Upper lobe of left lung (tissue), 6 donors: ENCODE data around the gene NSF. TPM values are rescaled to one million over a fixed set of nuclear protein-coding genes. Genes with fewer than 3 reads are reported as not detected.

Source experiments
- ATAC-seq, 2 donors: fragments of 200-7000 bp; cut with Tn5 transposase; one replicate each; pipeline ENCODE4 v1.9.1; 2022; ENCODE audit warnings: mild to moderate bottlenecking in 2 of 2, moderate library complexity in 2 of 2; ENCODE audit not compliant: low FRiP score in 2 of 2
- DNase-seq, 2 donors: peaks; one replicate each; pipeline ENCODE4 v3.0.0-alpha.2; 2019 to 2020
- H3K27ac ChIP-seq, 4 donors: fragments of 200-600 bp; sonication (generic); one replicate each; pipeline ENCODE4 v1.5.1; 2016 to 2019
- H3K27me3 ChIP-seq, 4 donors: fragments of 200-600 bp; sonication (generic); one replicate each; pipeline ENCODE4 v1.5.1; 2017 to 2019
- H3K36me3 ChIP-seq, 4 donors: fragments of 200-600 bp; sonication (generic); one replicate each; pipeline ENCODE4 v1.5.1; 2016 to 2019
- H3K4me1 ChIP-seq, 4 donors: fragments of 200-600 bp; sonication (generic); one replicate each; pipeline ENCODE4 v1.5.1; 2018 to 2019
- H3K4me3 ChIP-seq, 4 donors: fragments of 200-600 bp; sonication (generic); one replicate each; pipeline ENCODE4 v1.5.1; 2017 to 2019; ENCODE audit warnings: mild to moderate bottlenecking in 2 of 4, moderate library complexity in 1 of 4
- H3K9me3 ChIP-seq, 4 donors: fragments of 200-600 bp; sonication (generic); one replicate each; pipeline ENCODE4 v1.5.1; 2018 to 2019
- EP300 ChIP-seq, 4 donors: sonication (generic); formaldehyde crosslinking; IDR thresholded peaks; one replicate each; pipeline ENCODE4 v1.5.1; 2017; ENCODE audit warnings: antibody characterized with exemption in 4 of 4, control low read depth in 2 of 4
- POLR2A ChIP-seq, 4 donors: fragments of 450-650 bp; IDR thresholded peaks; one replicate each; pipeline ENCODE4 v1.5.1; 2016 to 2017; ENCODE audit warnings: antibody characterized with exemption in 4 of 4, mild to moderate bottlenecking in 2 of 4
- POLR2AphosphoS5 ChIP-seq, 2 donors: sonication (generic); formaldehyde crosslinking; IDR thresholded peaks; one replicate each; pipeline ENCODE4 v1.5.1; 2017; ENCODE audit warnings: antibody characterized with exemption in 2 of 2
- WGBS, 2 donors: methylation state at CpG; one replicate each; pipeline ENCODE4 v1.1.5; 2017 to 2018; 5-methylcytosine and 5-hydroxymethylcytosine counted together
- total RNA-seq, 6 donors: library from RNA; depleted of rRNA in 4 of 6; stranded (reverse); fragments of >200 nt in 4 of 6; gene quantifications; one replicate each; pipeline versions ENCODE4 v1.1.0 to v1.2.1, GENCODE V29; 2016 to 2021
- TF ChIP-seq, protein P1 (sequence below), 6 experiments: fragments of 450-650 bp in 4 of 6; fragments of 200-600 bp in 2 of 6; sonication (generic) in 2 of 6; IDR thresholded peaks; one replicate each; pipeline ENCODE4 v1.5.1; 2016 to 2019; ENCODE audit warnings: antibody characterized with exemption in 6 of 6
- donor health status: DM: no; HTN: no; CAD: no; lungs with moderate emphysema.
- donor health status: DM: no; HTN: yes; CAD: no; lungs with severe emphysema.

NSF gene
- total RNA-seq, 6 donors from 2014 or later, result 11.2 to 40.5 (median 25.7) TPM

DNA sequence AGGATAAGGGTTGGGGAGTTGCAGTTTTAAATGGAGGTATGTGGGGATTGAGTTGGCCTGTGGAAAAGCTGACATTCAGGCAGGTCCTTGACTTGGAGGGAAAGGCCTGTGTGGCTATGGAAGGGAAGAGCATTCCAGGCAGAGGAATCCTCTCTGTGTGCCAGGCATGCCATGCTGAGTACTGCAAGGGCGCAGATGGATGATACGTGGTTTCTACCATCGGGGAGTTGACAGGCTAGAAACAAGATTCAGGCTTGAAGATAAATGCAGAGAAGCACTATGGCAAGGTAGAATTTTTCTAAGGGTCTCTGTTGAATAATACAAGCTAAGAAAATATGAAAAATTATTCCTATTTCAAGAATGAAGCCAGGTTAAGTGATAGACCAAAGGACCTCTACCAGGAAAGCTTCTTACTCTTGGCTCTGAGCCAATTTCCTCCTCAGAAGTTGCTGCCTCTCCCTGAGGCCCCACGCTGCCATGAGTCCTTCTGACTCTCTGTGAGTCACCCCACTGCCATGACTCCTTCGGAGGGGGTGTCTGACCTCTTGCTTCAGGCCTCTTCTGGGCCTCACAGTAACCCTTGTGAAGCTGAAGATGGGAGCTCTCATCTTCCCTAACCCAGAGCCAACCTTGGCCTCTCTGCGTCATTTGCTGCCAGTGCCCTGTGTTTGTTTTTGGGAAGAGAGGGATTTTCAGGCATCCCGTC lies 152.2 kb downstream of the NSF start:
- TF ChIP-seq POLR2AphosphoS5 (IDR thresholded peaks at IDR 0.05) (no peak), POLR2A (IDR thresholded peaks at IDR 0.05) (no peak)
- Histone ChIP-seq H3K27me3 (no peaks in the 10 kb centered on the region), H3K4me3 (no peak overlapping the region), H3K27ac (no peak overlapping the region), H3K9me3 (no peaks in the 10 kb centered on the region), H3K36me3 (peaks cover 0 to 5% (median 0%) of the 10 kb centered on the region in 4 donors), H3K4me1 (no peaks in the 10 kb centered on the region)
- ATAC-seq, result peak in 1 of 2 donors; percentile 65
- DNase-seq, result peak in 1 of 2 donors; percentile 73
- WGBS, 2 donors, result 70 to 82% methylated on average over 7 of the region's 7 CpGs

DNA sequence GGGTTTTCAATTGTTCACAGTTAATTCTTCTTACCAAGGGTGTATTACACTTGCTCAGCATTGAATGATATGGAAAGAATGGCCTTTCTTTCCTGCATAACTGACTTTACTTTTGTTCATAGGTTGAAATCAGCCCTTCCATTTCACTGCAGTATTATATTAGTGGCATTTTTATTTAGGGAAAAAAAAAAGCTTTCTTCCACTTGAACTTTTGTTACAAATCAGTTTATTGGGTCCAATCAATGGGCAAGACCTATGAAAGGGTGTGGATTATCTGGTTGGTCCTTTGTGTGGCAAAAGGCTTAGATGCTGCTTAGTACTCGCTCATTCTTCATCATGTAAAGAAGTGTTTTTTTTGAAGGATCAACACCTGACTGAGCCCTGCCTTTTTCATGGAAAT lies 154.0 kb downstream of the NSF start:
- Histone ChIP-seq H3K27me3 (no peaks in the 10 kb centered on the region), H3K4me1 (no peaks in the 10 kb centered on the region), H3K36me3 (peaks cover 0 to 5% (median 0%) of the 10 kb centered on the region in 4 donors), H3K9me3 (no peaks in the 10 kb centered on the region), H3K4me3 (no peak overlapping the region), H3K27ac (no peak overlapping the region)
- WGBS, 2 donors, result 96 to 100% methylated on average over 1 of the region's 1 CpG
- no peak for ATAC-seq
- no peak for TF ChIP-seq POLR2A (IDR thresholded peaks at IDR 0.05)
- no peak for TF ChIP-seq POLR2AphosphoS5 (IDR thresholded peaks at IDR 0.05)
- TF ChIP-seq EP300 (IDR thresholded peaks at IDR 0.05), result no peak
- TF ChIP-seq, protein P1, sequence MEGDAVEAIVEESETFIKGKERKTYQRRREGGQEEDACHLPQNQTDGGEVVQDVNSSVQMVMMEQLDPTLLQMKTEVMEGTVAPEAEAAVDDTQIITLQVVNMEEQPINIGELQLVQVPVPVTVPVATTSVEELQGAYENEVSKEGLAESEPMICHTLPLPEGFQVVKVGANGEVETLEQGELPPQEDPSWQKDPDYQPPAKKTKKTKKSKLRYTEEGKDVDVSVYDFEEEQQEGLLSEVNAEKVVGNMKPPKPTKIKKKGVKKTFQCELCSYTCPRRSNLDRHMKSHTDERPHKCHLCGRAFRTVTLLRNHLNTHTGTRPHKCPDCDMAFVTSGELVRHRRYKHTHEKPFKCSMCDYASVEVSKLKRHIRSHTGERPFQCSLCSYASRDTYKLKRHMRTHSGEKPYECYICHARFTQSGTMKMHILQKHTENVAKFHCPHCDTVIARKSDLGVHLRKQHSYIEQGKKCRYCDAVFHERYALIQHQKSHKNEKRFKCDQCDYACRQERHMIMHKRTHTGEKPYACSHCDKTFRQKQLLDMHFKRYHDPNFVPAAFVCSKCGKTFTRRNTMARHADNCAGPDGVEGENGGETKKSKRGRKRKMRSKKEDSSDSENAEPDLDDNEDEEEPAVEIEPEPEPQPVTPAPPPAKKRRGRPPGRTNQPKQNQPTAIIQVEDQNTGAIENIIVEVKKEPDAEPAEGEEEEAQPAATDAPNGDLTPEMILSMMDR (IDR thresholded peaks at IDR 0.05), result no peak
- DNase-seq, result no peak

DNA sequence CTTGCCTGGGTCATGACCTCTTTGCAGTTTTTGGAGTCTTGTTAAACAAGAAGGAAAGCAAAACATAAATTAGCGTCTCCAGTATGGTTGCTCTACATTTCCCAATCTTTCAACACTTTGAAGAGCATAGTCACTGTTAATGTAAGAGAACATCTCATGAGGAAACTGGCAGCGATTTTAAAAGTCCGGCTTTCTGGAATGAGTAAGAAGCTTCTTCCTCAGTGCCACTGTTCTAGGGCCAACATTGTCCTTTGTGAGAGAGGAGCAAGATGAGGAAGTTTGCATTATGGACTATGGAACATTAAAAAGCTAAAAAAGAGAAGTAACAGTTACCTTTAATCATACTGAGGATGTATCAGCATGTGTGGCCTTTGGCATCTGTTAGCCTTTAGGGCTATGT lies 154.9 kb downstream of the NSF start:
- ATAC-seq, result no peak
- Histone ChIP-seq H3K36me3 (peaks cover 0 to 14% (median 2%) of the 10 kb centered on the region in 4 donors), H3K4me3 (no peak overlapping the region), H3K27me3 (no peaks in the 10 kb centered on the region), H3K4me1 (no peaks in the 10 kb centered on the region), H3K27ac (no peak overlapping the region), H3K9me3 (no peaks in the 10 kb centered on the region)
- 85 to 90% methylated on average over 3 of the region's 3 CpGs for WGBS, 2 donors
- DNase-seq, result no peak
- TF ChIP-seq POLR2AphosphoS5 (IDR thresholded peaks at IDR 0.05) (no peak), EP300 (IDR thresholded peaks at IDR 0.05) (no peak), POLR2A (IDR thresholded peaks at IDR 0.05) (no peak)
- TF ChIP-seq, protein P1 (IDR thresholded peaks at IDR 0.05), result no peak

DNA sequence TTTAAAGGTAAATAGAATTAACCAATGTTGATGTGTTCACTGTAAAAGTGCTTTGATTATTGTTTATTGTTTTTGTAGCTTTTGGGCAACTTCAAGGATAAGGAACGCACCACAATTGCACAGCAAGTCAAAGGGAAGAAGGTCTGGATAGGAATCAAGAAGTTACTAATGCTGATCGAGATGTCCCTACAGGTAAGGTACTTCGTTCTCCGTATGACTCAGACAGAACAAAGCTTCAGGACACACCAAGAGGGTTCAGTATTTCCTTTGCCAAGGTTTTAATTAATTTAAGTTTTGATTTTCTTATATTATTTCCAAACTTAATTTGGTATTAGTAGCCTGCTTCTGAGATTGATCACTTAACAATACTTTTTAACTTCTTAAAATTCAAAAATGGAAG lies 161.0 kb downstream of the NSF start:
- TF ChIP-seq, protein P1 (IDR thresholded peaks at IDR 0.05), result no peak
- no peak for TF ChIP-seq POLR2AphosphoS5 (IDR thresholded peaks at IDR 0.05)
- H3K4me3 ChIP-seq, result no peak overlapping the region
- no peak for DNase-seq
- no peaks in the 10 kb centered on the region for H3K27me3 ChIP-seq
- no peaks in the 10 kb centered on the region for H3K4me1 ChIP-seq
- no peak for ATAC-seq
- H3K9me3 ChIP-seq, result no peaks in the 10 kb centered on the region
- H3K27ac ChIP-seq, result no peak overlapping the region
- 92 to 99% methylated on average over 4 of the region's 4 CpGs for WGBS, 2 donors
- peaks cover 9 to 62% (median 25%) of the 10 kb centered on the region in 4 donors for H3K36me3 ChIP-seq

DNA sequence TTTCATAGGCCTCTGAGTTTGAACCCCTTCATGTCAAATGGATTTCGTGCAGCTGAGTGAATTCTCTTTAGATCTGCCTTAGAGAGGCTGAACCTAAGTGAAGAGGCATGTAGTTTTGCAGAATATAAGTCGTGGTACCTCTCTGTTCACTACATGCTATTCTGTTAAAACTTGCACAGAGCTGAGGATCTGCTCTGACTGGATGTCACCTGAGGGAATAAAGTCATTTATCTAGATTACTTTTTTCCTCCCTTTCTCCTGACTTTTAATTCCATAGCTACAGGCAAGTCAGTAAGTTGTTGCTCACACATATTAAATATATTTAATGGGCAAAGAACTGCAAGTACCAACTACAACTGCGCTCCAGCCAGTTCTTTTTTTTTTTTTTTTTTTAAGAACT lies 163.3 kb downstream of the NSF start:
- H3K4me3 ChIP-seq, result no peak overlapping the region
- H3K27me3 ChIP-seq, result no peaks in the 10 kb centered on the region
- DNase-seq, result no peak
- no peaks in the 10 kb centered on the region for H3K4me1 ChIP-seq
- TF ChIP-seq EP300 (IDR thresholded peaks at IDR 0.05) (no peak), POLR2A (IDR thresholded peaks at IDR 0.05) (no peak), POLR2AphosphoS5 (IDR thresholded peaks at IDR 0.05) (no peak)
- TF ChIP-seq, protein P1 (IDR thresholded peaks at IDR 0.05), result no peak
- no peaks in the 10 kb centered on the region for H3K9me3 ChIP-seq
- ATAC-seq, result no peak
- H3K27ac ChIP-seq, result no peak overlapping the region
- WGBS, 2 donors, result 89 to 97% methylated on average over 3 of the region's 3 CpGs
- peaks cover 12 to 76% (median 25%) of the 10 kb centered on the region in 4 donors for H3K36me3 ChIP-seq
